K562 (cell line): ENCODE data around the gene CCDC181. TPM values are rescaled to one million over a fixed set of nuclear protein-coding genes. Genes with fewer than 3 reads are reported as not detected.
A peak's percentile ranks its signal among the peaks of the same experiment; 100 is the strongest.

Experiments
- BCL6 ChIP-seq: fragments of 250-450 bp; sonication (Bioruptor Pico); IDR thresholded peaks from 2 replicates; pipeline ENCODE4 v1.4.0; 2020
- C11orf30 ChIP-seq: fragments of 450-650 bp; IDR thresholded peaks from 2 replicates; pipeline ENCODE4 v1.6.1; 2016; ENCODE audit warnings: low read depth, mild to moderate bottlenecking
- CBX8 ChIP-seq: fragments of 200-600 bp; sonication (generic); IDR thresholded peaks from 2 replicates; pipeline ENCODE4 v1.6.1; 2012; ENCODE audit warnings: borderline replicate concordance, mixed run types, low read depth, mild to moderate bottlenecking, moderate library complexity, mixed read lengths, low read length, control low read depth, inconsistent platforms; ENCODE audit not compliant: poor library complexity, severe bottlenecking; ENCODE audit errors: extremely low read depth
- CGGBP1 ChIP-seq: fragments of 250-450 bp; sonication (Bioruptor Pico); IDR thresholded peaks from 2 replicates; pipeline ENCODE4 v1.9.0; 2021; ENCODE audit warnings: mild to moderate bottlenecking
- DPF2 ChIP-seq: fragments of 450-650 bp; IDR thresholded peaks from 2 replicates; pipeline ENCODE4 v1.6.1; 2016
- ELK3 ChIP-seq: fragments of 450-650 bp; formaldehyde crosslinking; IDR thresholded peaks from 2 replicates; pipeline ENCODE4 v1.4.0; 2020; ENCODE audit warnings: mild to moderate bottlenecking
- ETV6 ChIP-seq, 3 experiments: fragments of 150-350 bp in 1 of 3; sonication (generic) in 1 of 3; formaldehyde crosslinking in 1 of 3; IDR thresholded peaks; 2 replicates each; pipeline versions ENCODE4 v1.6.1 to v1.8.0; 2014 to 2022; ENCODE audit warnings: borderline replicate concordance in 2 of 3, low read depth in 2 of 3, antibody characterized with exemption in 1 of 3, low read length in 1 of 3, mild to moderate bottlenecking in 1 of 3, missing genetic modification reagents in 1 of 3
- HEY1 ChIP-seq: fragments of 250-450 bp; sonication (Bioruptor Pico); IDR thresholded peaks from 2 replicates; pipeline ENCODE4 v1.5.0; 2020; ENCODE audit warnings: mild to moderate bottlenecking, moderate library complexity, borderline replicate concordance
- HOMEZ ChIP-seq: fragments of 250-450 bp; sonication (Bioruptor Pico); IDR thresholded peaks from 2 replicates; pipeline ENCODE4 v1.4.0; 2020; ENCODE audit warnings: mild to moderate bottlenecking, moderate library complexity
- IRF1 ChIP-seq: sonication (generic); formaldehyde crosslinking; IDR thresholded peaks from 2 replicates; pipeline ENCODE4 v1.8.0; 2022; ENCODE audit warnings: missing genetic modification reagents, mild to moderate bottlenecking, borderline replicate concordance
- KLF6 ChIP-seq: fragments of 250-450 bp; sonication (Bioruptor Pico); IDR thresholded peaks from 2 replicates; pipeline ENCODE4 v1.4.0; 2020; ENCODE audit warnings: mild to moderate bottlenecking, moderate library complexity, borderline replicate concordance
- POLR3G ChIP-seq: IDR thresholded peaks from 2 replicates; pipeline ENCODE4 v1.6.1; 2011; ENCODE audit not compliant: insufficient read length, insufficient replicate concordance; ENCODE audit errors: extremely low read depth
- PYGO2 ChIP-seq: fragments of 450-650 bp; IDR thresholded peaks from 2 replicates; pipeline ENCODE4 v1.6.1; 2016; ENCODE audit warnings: mild to moderate bottlenecking, missing genetic modification characterization, moderate library complexity, missing compliant biosample characterization
- RBM15 ChIP-seq: fragments of 200-400 bp; formaldehyde crosslinking; IDR thresholded peaks from 2 replicates; pipeline ENCODE4 v1.6.1; 2018; ENCODE audit warnings: mild to moderate bottlenecking, low read length, moderate library complexity; ENCODE audit not compliant: insufficient read depth
- RFX5 ChIP-seq: IDR thresholded peaks from 2 replicates; pipeline ENCODE4 v1.6.1; 2011; ENCODE audit warnings: low read depth, mild to moderate bottlenecking, improper control_type of control experiment, low read length
- SMAD2 ChIP-seq: fragments of 150-350 bp; IDR thresholded peaks from 2 replicates; pipeline ENCODE4 v1.6.1; 2014; ENCODE audit warnings: low read depth, mild to moderate bottlenecking, low read length
- SREBF1 ChIP-seq: fragments of 150-350 bp; IDR thresholded peaks from 2 replicates; pipeline ENCODE4 v1.6.1; 2014; ENCODE audit warnings: antibody characterized with exemption, low read depth, low read length, borderline replicate concordance
- THRAP3 ChIP-seq: fragments of 450-650 bp; IDR thresholded peaks from 2 replicates; pipeline ENCODE4 v1.6.1; 2016; ENCODE audit warnings: mild to moderate bottlenecking, inconsistent platforms, borderline replicate concordance
- ZNF263 ChIP-seq: sonication (generic); formaldehyde crosslinking; IDR thresholded peaks from 2 replicates; pipeline ENCODE4 v1.8.0; 2022; ENCODE audit warnings: mild to moderate bottlenecking, missing genetic modification reagents, borderline replicate concordance
- ZNF408 ChIP-seq: fragments of 250-450 bp; sonication (Bioruptor Pico); IDR thresholded peaks from 2 replicates; pipeline ENCODE4 v1.4.0; 2020; ENCODE audit warnings: low read depth, mild to moderate bottlenecking, moderate library complexity
- ZNF764 ChIP-seq: fragments of 250-450 bp; sonication (Bioruptor Pico); IDR thresholded peaks from 2 replicates; pipeline ENCODE4 v1.4.0; 2020; ENCODE audit warnings: low read depth, mild to moderate bottlenecking, moderate library complexity
- polyA plus RNA-seq, 8 experiments: library from polyadenylated mRNA; depleted of rRNA in 4 of 8; stranded (reverse) in 5 of 8; unstranded in 3 of 8; fragments of >200 nt; fragmentation: Nextera tagmentation in 2 of 8; fragmentation: Illumina TruSeq in 1 of 8; extraction: Ambion mirVana in 2 of 8; extraction: Trizol in 1 of 8; gene quantifications; 2 replicates each; pipeline versions ENCODE4 v1.2.1 to v1.2.3, GENCODE V29; 2011 to 2014; ENCODE audit warnings: inconsistent platforms in 1 of 8, missing spikeins in 1 of 8
- total RNA-seq, 7 experiments: library from RNA; depleted of rRNA in 6 of 7; stranded (reverse); fragments of >200 nt in 6 of 7; fragmentation: Illumina TruSeq in 2 of 7; extraction: Trizol in 2 of 7; gene quantifications; 2 replicates each; pipeline versions ENCODE4 v1.2.1 to v1.2.3, GENCODE V29; 2011 to 2021; ENCODE audit warnings: low replicate concordance in 1 of 7

The CCDC181 gene
- total and polyA plus RNA-seq, 9 of the 15 experiments (the other 6 are each of a cell fraction or from before 2014, with no cell fraction given) = 0.04 to 0.14 TPM; not detected in 7

GRCh38 chr1:169367686-169368405 is 59.4 kb downstream of the CCDC181 start, which contains the start of the genes BLZF1 and NME7 (continued):
- no peak for TF ChIP-seq HOMEZ (CRISPR knock-in tag)
- TF ChIP-seq ELK3 (CRISPR knock-in tag) = no peak
- TF ChIP-seq DPF2 = peak; percentile 28; the same call in 1 of the 2 replicates
- TF ChIP-seq CGGBP1 = no peak; the same call in 1 of the 2 replicates
- TF ChIP-seq C11orf30 = peak; percentile 85
- TF ChIP-seq CBX8 = no peak
- 0 out of 2 replicates have a peak, but pooled peaks have one; percentile 30 for TF ChIP-seq KLF6 (CRISPR knock-in tag)
- TF ChIP-seq ZNF408 (CRISPR knock-in tag) = no peak
- TF ChIP-seq RFX5 = no peak
- peak; percentile 18; the same call in 1 of the 2 replicates for TF ChIP-seq THRAP3
- no peak for TF ChIP-seq SMAD2
- no peak for TF ChIP-seq RBM15
- TF ChIP-seq POLR3G = no peak
- no peak for TF ChIP-seq IRF1 (CRISPR knock-in tag)
- TF ChIP-seq HEY1 (CRISPR knock-in tag) = 0 out of 2 replicates have a peak, but pooled peaks have one; percentile 76
- no peak for TF ChIP-seq ZNF764
- TF ChIP-seq SREBF1 = no peak
- TF ChIP-seq PYGO2 (tag) = no peak
- TF ChIP-seq BCL6 = no peak
- TF ChIP-seq ZNF263 (CRISPR knock-in tag) = no peak; the same call in 1 of the 2 replicates
- peak; percentile 79 to 97 for TF ChIP-seq ETV6 (IDR thresholded peaks at IDR 0.05; ENCODE audit: borderline replicate concordance in 1 of 2, low read depth in 2 of 2, low read length in 1 of 2)
- no peak for TF ChIP-seq ETV6 (CRISPR knock-in tag; IDR thresholded peaks at IDR 0.05; ENCODE audit: borderline replicate concordance)
